ENCODE measurements around the gene SPOCD1.

SPOCD1 gene

GRCh38 chr1:31762726-31763670 is 52.8 kb downstream of the SPOCD1 start (continued):
- TF ChIP-seq ZBTB49 (tag by site-specific recombination; IDR thresholded peaks at IDR 0.05; ENCODE audit: low read depth) (no peak), PRDM1 (tag by site-specific recombination; IDR thresholded peaks at IDR 0.05) (no peak), YY2 (tag by site-specific recombination; IDR thresholded peaks at IDR 0.05) (peak; percentile 57; the same call in 1 of the 2 replicates), ZNF416 (tag by site-specific recombination; IDR thresholded peaks at IDR 0.05) (no peak), SP7 (tag by site-specific recombination; IDR thresholded peaks at IDR 0.05) (0 out of 2 replicates have a peak, but pooled peaks have one; percentile 35), ZNF521 (tag by site-specific recombination; IDR thresholded peaks at IDR 0.05) (no peak), ZNF585B (tag by site-specific recombination; IDR thresholded peaks at IDR 0.05) (no peak), ZNF26 (tag by site-specific recombination; IDR thresholded peaks at IDR 0.05) (no peak), ZFP3 (tag by site-specific recombination; IDR thresholded peaks at IDR 0.05; ENCODE audit: low read depth) (no peak), ZNF239 (tag by site-specific recombination; IDR thresholded peaks at IDR 0.05) (no peak), GLIS2 (tag by site-specific recombination; IDR thresholded peaks at IDR 0.05) (peak; percentile 55), ZNF266 (tag by site-specific recombination; IDR thresholded peaks at IDR 0.05; ENCODE audit: low read depth) (no peak), ZNF169 (tag by site-specific recombination; IDR thresholded peaks at IDR 0.05) (0 out of 2 replicates have a peak, but pooled peaks have one; percentile 41)

GRCh38 chr1:31762323-31762722 is 53.5 kb downstream of the SPOCD1 start:
- ChIA-PET CTCF (interaction anchor here (0.6 to 7.0 kb wide), 6 partner anchors 13 to 250 kb away, joined by 3 to 51 read pairs (median 4); no protein-coding TSS in a partner anchor), POLR2A (interaction anchor here (1.1 to 1.2 kb wide), 2 partner anchors 26 to 300 kb away, joined by 3 to 4 read pairs; no protein-coding TSS in a partner anchor)
- Histone ChIP-seq H3K4me3 (ENCODE audit: low read depth, low read length) (peak overlapping the region; percentile 50), H3K4me1 (ENCODE audit: control insufficient read depth, insufficient read depth, low read length) (no peaks in the 10 kb centered on the region; the same call in 1 of the 2 replicates), H3K36me3 (ENCODE audit: control insufficient read depth in 2 of 2, insufficient read depth in 1 of 2, low read length in 2 of 2) (peaks cover 0 to 1% of the 10 kb centered on the region in 2 experiments; a peak in 1 of 3 replicates), H3K27ac (ENCODE audit: extremely low read depth, low read depth, low read length) (no peak overlapping the region), H3K9me3 (ENCODE audit: control insufficient read depth, insufficient read depth, low read depth, low read length) (no peaks in the 10 kb centered on the region)
- TF ChIP-seq ZNF221 (tag by site-specific recombination; IDR thresholded peaks at IDR 0.05; ENCODE audit: borderline replicate concordance): no peak
- no peak for TF ChIP-seq SCRT2 (tag by site-specific recombination; IDR thresholded peaks at IDR 0.05)
- TF ChIP-seq ZNF704 (tag by site-specific recombination; IDR thresholded peaks at IDR 0.05): no peak
- 0 out of 2 replicates have a peak, but pooled peaks have one; percentile 35 for TF ChIP-seq ZNF600 (tag by site-specific recombination; IDR thresholded peaks at IDR 0.05)
- no peak for TF ChIP-seq MEIS1 (CRISPR knock-in tag; IDR thresholded peaks at IDR 0.05; ENCODE audit: borderline replicate concordance)
- no peak for TF ChIP-seq KLF7 (tag by site-specific recombination; IDR thresholded peaks at IDR 0.05; ENCODE audit: borderline replicate concordance)
- no peak for TF ChIP-seq FEZF1 (tag by site-specific recombination; IDR thresholded peaks at IDR 0.05)
- TF ChIP-seq ZSCAN4 (tag by site-specific recombination; IDR thresholded peaks at IDR 0.05): no peak
- peak; percentile 88 for TF ChIP-seq ZNF449 (tag by site-specific recombination; IDR thresholded peaks at IDR 0.05)
- no peak for TF ChIP-seq ZBTB6 (tag by site-specific recombination; IDR thresholded peaks at IDR 0.05)

Measured in HEK293 (cell line).